LNCAP (cell line): Measurements from ENCODE around the gene TTYH3.

Experiments used
- TF ChIP-seq, protein P1 (sequence below): fragments of 450-650 bp; IDR thresholded peaks from 2 replicates; pipeline ENCODE4 v1.5.1; 2017; ENCODE audit warnings: mild to moderate bottlenecking

The TTYH3 gene

DNA sequence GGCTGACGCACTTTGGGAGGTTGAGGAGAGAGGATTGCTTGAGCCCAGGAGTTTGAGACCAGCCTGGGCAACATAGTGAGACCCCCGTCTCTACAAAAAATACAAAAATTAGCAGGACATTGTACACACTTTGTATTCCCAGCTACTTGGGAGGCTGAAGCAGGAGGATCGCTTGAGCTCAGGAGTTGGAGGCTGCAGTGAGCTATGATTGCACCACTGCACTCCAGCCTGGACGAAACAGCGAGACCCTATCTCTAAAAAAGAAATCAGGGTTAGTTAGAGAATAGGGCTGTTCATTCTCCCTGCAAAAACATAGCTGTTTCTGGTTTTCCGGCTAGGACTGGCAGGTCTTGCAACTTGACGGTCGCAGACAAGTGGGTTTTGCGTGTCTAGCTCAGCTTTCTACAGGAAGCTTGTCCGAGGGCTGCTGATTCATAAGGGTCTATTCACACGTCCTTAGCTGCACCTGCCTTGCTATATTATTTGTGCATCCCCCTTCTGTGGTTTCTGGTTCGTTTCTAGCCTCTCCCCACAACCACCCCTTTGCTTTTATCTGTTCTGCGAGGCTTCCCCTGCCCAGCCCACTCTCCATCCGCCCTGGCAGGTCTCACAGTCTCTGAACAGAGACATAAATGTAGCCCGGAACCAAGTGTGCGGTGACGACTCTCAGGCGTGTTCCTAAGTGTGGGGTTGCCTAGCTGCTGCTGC lies 66.9 kb downstream of the TTYH3 start:
- TF ChIP-seq, protein P1, sequence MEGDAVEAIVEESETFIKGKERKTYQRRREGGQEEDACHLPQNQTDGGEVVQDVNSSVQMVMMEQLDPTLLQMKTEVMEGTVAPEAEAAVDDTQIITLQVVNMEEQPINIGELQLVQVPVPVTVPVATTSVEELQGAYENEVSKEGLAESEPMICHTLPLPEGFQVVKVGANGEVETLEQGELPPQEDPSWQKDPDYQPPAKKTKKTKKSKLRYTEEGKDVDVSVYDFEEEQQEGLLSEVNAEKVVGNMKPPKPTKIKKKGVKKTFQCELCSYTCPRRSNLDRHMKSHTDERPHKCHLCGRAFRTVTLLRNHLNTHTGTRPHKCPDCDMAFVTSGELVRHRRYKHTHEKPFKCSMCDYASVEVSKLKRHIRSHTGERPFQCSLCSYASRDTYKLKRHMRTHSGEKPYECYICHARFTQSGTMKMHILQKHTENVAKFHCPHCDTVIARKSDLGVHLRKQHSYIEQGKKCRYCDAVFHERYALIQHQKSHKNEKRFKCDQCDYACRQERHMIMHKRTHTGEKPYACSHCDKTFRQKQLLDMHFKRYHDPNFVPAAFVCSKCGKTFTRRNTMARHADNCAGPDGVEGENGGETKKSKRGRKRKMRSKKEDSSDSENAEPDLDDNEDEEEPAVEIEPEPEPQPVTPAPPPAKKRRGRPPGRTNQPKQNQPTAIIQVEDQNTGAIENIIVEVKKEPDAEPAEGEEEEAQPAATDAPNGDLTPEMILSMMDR, result no peak

DNA sequence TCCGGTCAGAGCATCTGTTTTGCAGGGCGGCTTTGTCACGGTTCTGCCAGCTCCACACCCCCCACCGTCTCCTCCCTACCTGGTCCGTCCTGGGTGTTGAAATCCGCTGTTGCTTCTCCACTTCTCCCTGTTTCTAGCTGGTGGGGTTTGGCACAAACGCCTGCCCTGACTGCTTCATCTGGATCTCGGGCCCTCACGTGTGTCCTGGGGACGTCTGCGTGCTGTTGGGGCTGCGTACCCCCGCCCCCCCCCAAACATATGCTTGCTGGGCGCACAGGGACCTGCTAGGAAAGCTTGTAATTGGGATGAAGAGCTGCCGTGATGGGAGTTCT lies 67.5 kb downstream of the TTYH3 start:
- TF ChIP-seq, protein P1, result no peak

DNA sequence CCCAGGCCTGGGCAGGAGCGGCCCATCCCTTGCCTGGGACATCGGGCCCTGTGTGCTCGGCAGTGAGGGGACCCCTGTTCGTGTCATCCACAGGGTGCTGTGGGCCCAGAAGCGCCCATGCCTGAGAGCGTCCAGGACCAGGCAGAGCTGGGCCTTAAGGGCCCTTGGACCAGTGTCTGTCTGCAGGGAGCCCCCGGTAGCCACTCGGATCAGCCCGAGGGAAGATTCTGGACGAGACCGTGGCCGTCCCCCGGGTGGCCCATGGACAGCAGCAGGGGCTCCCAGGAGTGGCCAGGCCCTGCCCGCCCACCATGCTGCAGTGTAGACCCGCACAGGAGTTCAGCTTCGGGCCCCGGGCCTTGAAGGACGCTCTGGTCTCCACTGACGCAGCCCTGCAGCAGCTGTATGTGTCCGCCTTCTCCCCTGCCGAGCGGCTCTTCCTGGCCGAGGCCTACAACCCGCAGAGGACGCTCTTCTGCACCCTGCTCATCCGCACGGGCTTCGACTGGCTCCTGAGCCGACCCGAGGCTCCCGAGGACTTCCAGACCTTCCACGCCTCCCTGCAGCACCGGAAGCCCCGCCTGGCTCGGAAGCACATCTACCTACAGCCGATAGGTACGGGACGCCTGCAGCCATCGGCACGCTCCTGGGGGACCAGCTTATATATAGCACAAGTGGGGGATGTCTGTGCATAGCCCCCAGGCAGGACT lies 68.5 kb downstream of the TTYH3 start:
- TF ChIP-seq, protein P1, result no peak

DNA sequence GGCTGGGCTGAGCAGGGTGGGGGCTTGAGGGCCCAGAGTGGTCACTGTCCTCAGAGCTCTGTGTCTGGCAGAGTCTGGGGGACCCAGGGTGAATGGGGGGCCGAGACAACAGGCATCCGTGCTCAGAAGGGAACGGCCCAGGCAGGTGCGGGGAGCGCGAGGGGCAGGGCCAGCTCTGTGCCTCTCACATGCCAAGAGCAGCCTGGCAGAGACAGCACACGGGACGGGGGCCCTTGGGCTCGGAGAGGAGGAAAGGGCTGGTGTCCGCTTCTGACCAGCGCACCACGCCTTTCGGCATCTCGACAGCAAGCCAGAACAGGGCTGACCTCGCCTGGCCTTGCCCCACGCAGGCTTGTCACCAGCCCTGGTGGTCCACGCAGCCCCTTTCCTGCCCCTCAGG lies 69.6 kb downstream of the TTYH3 start:
- TF ChIP-seq, protein P1, result no peak

DNA sequence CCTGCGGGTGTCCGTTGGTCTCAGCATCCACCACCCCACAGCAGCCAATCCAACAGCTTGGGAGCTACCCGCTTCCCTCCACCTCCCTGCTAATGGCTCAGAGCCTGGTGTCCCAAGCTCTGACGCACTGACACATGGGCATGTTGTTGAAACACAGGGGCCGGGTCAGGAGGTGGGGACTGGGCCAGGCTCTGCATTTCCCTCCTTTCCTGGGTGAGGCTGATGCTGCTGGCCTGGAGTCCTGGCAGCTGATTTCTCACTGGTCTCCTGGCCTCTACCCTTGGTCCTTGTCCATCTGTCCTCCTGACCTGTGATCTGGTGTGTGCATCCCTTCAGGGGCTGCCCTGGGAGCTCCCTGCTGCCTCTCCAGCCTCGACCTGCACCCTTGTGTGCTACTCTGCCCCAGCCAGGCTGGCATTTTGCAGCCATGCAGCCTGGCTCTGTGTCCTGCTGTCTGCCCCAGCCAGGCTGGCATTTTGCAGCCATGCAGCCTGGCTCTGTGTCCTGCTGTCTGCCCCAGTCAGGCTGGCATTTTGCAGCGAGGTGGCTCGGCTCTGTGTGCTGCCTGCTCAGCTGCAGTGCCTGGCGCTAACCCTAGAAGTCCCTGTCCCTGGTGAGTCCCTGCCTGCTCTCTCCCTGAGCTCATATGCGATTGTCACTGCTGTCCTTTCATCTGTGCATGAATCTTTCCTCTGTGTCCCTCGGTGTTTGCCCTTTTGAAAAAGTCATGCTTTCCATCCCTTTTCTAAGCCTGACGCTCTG lies 70.2 kb downstream of the TTYH3 start:
- TF ChIP-seq, protein P1, result no peak

DNA sequence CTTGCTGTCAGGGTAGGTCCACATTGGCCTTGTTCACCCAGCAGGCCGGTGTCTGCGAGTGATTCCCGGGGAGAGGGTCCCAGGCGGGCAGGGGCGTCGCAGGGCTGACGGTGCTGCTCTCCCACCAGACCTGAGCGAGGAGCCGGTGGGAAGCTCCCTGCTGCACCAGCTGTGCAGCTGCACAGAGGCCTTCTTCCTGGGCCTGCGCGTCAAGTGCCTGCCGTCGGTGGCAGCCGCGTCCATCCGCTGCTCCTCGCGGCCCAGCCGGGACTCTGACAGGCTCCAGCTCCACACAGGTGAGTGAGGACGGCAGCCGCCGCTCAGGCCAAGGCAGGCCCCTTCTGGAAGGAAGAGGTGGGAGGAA lies 70.8 kb downstream of the TTYH3 start:
- TF ChIP-seq, protein P1, result no peak

DNA sequence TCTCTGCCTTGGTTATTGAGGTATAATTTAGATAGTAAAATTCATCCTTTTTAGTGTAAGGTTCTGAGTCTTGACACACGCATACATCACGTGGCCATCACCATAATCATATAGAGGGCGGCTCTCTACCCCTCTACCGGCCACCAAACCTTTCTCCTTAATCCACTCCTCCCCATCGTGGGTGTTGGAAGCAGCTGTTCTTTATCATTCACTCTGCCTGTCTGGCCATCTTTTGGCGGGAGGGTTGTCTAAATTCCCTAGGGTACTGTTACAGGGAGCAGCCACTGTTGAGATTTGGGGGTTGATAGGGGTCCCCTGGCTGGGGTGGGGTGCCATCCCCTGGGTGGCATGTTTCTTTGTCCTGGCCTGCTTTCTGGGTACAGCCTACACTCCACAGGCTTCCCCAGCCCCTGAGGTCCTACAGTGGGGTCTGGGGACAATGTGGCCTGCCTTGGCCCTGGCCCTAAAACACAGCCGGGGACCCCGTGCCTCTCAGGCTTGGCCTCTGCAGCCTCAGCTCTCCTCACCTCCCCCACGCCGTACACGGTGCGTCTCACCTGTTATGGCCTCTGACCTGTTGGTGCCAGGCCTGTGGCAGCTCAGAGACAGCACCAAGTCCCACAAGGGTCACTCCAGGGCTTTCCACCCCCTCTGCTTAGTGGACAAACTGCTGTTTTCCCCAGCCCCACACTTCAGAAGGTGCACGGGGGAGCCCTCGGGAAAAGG lies 73.7 kb downstream of the TTYH3 start:
- TF ChIP-seq, protein P1, result no peak
